ENCODE measurements around the gene ANXA6.

ANXA6 gene

GRCh38 chr5:151153766-151154272 lies 3.8 kb downstream of the ANXA6 start:
- Histone ChIP-seq H3K4me3 (replicated peaks; ENCODE audit: low read depth, low read length) (peak overlapping the region; percentile 38), H3K27me3 (replicated peaks; ENCODE audit: control insufficient read depth, insufficient read depth, low read length) (no peaks in the 10 kb centered on the region), H3K36me3 (ENCODE audit: control insufficient read depth, insufficient read depth, low read length) (peaks cover 5% of the 10 kb centered on the region)
- DNase-seq (ENCODE audit: extremely low read depth, insufficient read length), result peak; percentile 59
- TF ChIP-seq CTCF (IDR thresholded peaks at IDR 0.05; ENCODE audit: insufficient read depth, low read length, poor library complexity, severe bottlenecking), result no peak

- Histone ChIP-seq H3K4me3 (replicated peaks; ENCODE audit: low read depth, low read length) (peak overlapping the region; percentile 41; the same call in 1 of the 2 replicates), H3K36me3 (ENCODE audit: control insufficient read depth, insufficient read depth, low read length) (peaks cover 8% of the 10 kb centered on the region), H3K27me3 (replicated peaks; ENCODE audit: control insufficient read depth, insufficient read depth, low read length) (no peaks in the 10 kb centered on the region)
- DNase-seq (ENCODE audit: extremely low read depth, insufficient read length), result peak; percentile 41
- TF ChIP-seq CTCF (IDR thresholded peaks at IDR 0.05; ENCODE audit: insufficient read depth, low read length, poor library complexity, severe bottlenecking), result no peak
These were observed 4.3 kb downstream of the ANXA6 start for GRCh38 chr5:151153300-151153699.

- peaks cover 19% of the 10 kb centered on the region for H3K36me3 ChIP-seq (ENCODE audit: control insufficient read depth, insufficient read depth, low read length)
- no peaks in the 10 kb centered on the region for H3K27me3 ChIP-seq (replicated peaks; ENCODE audit: control insufficient read depth, insufficient read depth, low read length)
- peak overlapping the region; percentile 18 for H3K4me3 ChIP-seq (replicated peaks; ENCODE audit: low read depth, low read length)
- TF ChIP-seq CTCF (IDR thresholded peaks at IDR 0.05; ENCODE audit: insufficient read depth, low read length, poor library complexity, severe bottlenecking), result no peak
- peak; percentile 61 for DNase-seq (ENCODE audit: extremely low read depth, insufficient read length)
These were observed 5.8 kb downstream of the ANXA6 start for GRCh38 chr5:151151793-151152192.

GRCh38 chr5:151151263-151151660 lies 6.3 kb downstream of the ANXA6 start:
- H3K36me3 ChIP-seq (ENCODE audit: control insufficient read depth, insufficient read depth, low read length), result peaks cover 22% of the 10 kb centered on the region
- peak overlapping the region; percentile 30 for H3K4me3 ChIP-seq (replicated peaks; ENCODE audit: low read depth, low read length)
- DNase-seq (ENCODE audit: extremely low read depth, insufficient read length), result no peak
- no peak for TF ChIP-seq CTCF (IDR thresholded peaks at IDR 0.05; ENCODE audit: insufficient read depth, low read length, poor library complexity, severe bottlenecking)
- no peaks in the 10 kb centered on the region for H3K27me3 ChIP-seq (replicated peaks; ENCODE audit: control insufficient read depth, insufficient read depth, low read length)

- Histone ChIP-seq H3K27me3 (replicated peaks; ENCODE audit: control insufficient read depth, insufficient read depth, low read length) (no peaks in the 10 kb centered on the region), H3K4me3 (replicated peaks; ENCODE audit: low read depth, low read length) (peak overlapping the region; percentile 30), H3K36me3 (ENCODE audit: control insufficient read depth, insufficient read depth, low read length) (peaks cover 26% of the 10 kb centered on the region)
- no peak for TF ChIP-seq CTCF (IDR thresholded peaks at IDR 0.05; ENCODE audit: insufficient read depth, low read length, poor library complexity, severe bottlenecking)
- DNase-seq (ENCODE audit: extremely low read depth, insufficient read length), result peak; percentile 72
These were observed 6.9 kb downstream of the ANXA6 start for GRCh38 chr5:151150471-151151262.
